Endometrium (tissue), 2 donors: ENCODE data around the gene FZD2.
"Not testable (repeated sequence)": the region's sequence is repeated elsewhere in the genome, so short reads cannot be mapped to it uniquely, and the experiment has no call there.

Source experiments
- FAIRE-seq: peaks from 2 replicates; lab custom pipeline; 2012; peaks lifted over from hg19 to GRCh38; lab: Jason Lieb, UNC
- donor health status: control.
- donor health status: control.

The FZD2 gene

GRCh38 chr17:44578947-44579346 lies 21.7 kb downstream of the FZD2 start:
- FAIRE-seq = no peak

GRCh38 chr17:44581868-44582267 lies 24.6 kb downstream of the FZD2 start:
- FAIRE-seq = no peak

GRCh38 chr17:44584443-44584842 lies 27.2 kb downstream of the FZD2 start:
- no peak for FAIRE-seq

- FAIRE-seq = no peak
Observed at GRCh38 chr17:44585315-44585714, 28.0 kb downstream of the FZD2 start.

- FAIRE-seq = no peak
Observed at GRCh38 chr17:44587339-44587738, 30.1 kb downstream of the FZD2 start.

GRCh38 chr17:44589316-44590071 lies 32.2 kb downstream of the FZD2 start:
- FAIRE-seq = no peak

GRCh38 chr17:44590072-44590462 lies 32.8 kb downstream of the FZD2 start:
- not testable (repeated sequence) for FAIRE-seq

GRCh38 chr17:44590762-44591161 lies 33.5 kb downstream of the FZD2 start:
- FAIRE-seq = not testable (repeated sequence)

GRCh38 chr17:44591206-44591605 lies 33.9 kb downstream of the FZD2 start:
- FAIRE-seq = no peak

GRCh38 chr17:44593156-44593555 lies 35.9 kb downstream of the FZD2 start:
- FAIRE-seq = no peak

- FAIRE-seq = no peak
Observed at GRCh38 chr17:44595216-44595775, 38.0 kb downstream of the FZD2 start.

GRCh38 chr17:44598329-44598728 lies 41.0 kb downstream of the FZD2 start:
- FAIRE-seq = no peak

- no peak for FAIRE-seq
Observed at GRCh38 chr17:44598932-44599297, 41.6 kb downstream of the FZD2 start.

- FAIRE-seq = no peak
Observed at GRCh38 chr17:44599298-44600175, 42.3 kb downstream of the FZD2 start.

GRCh38 chr17:44601539-44601938 lies 44.3 kb downstream of the FZD2 start:
- FAIRE-seq = no peak

- FAIRE-seq = no peak
Observed at GRCh38 chr17:44601973-44602372, 44.7 kb downstream of the FZD2 start.

GRCh38 chr17:44602390-44602789 lies 45.1 kb downstream of the FZD2 start:
- no peak for FAIRE-seq

GRCh38 chr17:44602970-44603369 lies 45.7 kb downstream of the FZD2 start:
- no peak for FAIRE-seq

GRCh38 chr17:44604116-44604761 lies 47.0 kb downstream of the FZD2 start:
- FAIRE-seq = no peak

- FAIRE-seq = no peak
Observed at GRCh38 chr17:44604768-44605485, 47.6 kb downstream of the FZD2 start.

GRCh38 chr17:44606658-44607057 lies 49.4 kb downstream of the FZD2 start:
- FAIRE-seq = no peak
